Renal cortex interstitium (tissue), 11 donors: Measurements from ENCODE around the gene RPLP2. TPM values are rescaled to one million over a fixed set of nuclear protein-coding genes. Genes with fewer than 3 reads are reported as not detected.
A peak's percentile ranks its signal among the peaks of the same experiment; 100 is the strongest.

Experiments used
- DNase-seq, 11 donors: peaks; one replicate each; pipeline ENCODE4 v3.0.0-alpha.2; 2013; ENCODE audit warnings: low read depth in 9 of 11, low spot score in 4 of 11; ENCODE audit errors: extremely low read depth in 1 of 11
- polyA plus RNA-seq, 3 donors: library from polyadenylated mRNA; unstranded; fragments of 120-200 nt; gene quantifications; one replicate each; pipeline ENCODE4 v1.2.1, GENCODE V29; 2013; ENCODE audit not compliant: insufficient read length in 3 of 3

Gene RPLP2
- polyA plus RNA-seq, 3 donors, result 848 to 1,190 (median 1,139) TPM

DNA sequence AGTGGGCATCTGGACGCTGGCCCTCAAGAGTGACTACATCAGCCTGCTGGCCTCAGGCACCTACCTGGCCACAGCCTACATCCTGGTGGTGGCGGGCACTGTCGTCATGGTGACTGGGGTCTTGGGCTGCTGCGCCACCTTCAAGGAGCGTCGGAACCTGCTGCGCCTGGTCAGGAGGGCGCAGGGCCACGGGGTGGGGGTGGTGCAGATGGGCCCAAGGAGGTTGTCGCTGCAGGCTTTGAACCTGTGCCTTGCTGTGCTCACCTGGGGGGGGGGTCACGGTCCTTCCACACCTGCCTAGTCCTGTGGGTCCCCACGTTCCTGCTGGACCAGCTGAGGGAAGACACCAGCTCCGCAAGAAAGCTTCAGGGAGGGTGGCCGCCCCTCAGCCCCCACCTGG is 26.5 kb downstream of the RPLP2 start:
- DNase-seq, result no peak

DNA sequence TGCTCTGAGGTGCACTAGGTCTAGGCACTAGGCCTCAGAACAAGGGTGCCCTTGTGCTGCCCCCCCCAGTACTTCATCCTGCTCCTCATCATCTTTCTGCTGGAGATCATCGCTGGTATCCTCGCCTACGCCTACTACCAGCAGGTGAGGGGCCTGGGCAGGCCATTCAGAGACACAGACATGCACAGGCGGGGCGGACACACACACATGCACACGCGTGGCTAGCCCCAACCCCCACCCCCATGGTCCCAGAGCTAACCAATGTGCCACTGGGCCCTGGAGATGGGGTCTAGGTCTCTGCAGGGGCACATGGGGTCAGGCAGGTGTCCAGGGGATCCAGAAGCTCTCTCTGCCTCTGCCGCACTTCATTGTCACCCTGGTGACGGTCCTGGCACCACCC is 26.9 kb downstream of the RPLP2 start:
- DNase-seq, result no peak

DNA sequence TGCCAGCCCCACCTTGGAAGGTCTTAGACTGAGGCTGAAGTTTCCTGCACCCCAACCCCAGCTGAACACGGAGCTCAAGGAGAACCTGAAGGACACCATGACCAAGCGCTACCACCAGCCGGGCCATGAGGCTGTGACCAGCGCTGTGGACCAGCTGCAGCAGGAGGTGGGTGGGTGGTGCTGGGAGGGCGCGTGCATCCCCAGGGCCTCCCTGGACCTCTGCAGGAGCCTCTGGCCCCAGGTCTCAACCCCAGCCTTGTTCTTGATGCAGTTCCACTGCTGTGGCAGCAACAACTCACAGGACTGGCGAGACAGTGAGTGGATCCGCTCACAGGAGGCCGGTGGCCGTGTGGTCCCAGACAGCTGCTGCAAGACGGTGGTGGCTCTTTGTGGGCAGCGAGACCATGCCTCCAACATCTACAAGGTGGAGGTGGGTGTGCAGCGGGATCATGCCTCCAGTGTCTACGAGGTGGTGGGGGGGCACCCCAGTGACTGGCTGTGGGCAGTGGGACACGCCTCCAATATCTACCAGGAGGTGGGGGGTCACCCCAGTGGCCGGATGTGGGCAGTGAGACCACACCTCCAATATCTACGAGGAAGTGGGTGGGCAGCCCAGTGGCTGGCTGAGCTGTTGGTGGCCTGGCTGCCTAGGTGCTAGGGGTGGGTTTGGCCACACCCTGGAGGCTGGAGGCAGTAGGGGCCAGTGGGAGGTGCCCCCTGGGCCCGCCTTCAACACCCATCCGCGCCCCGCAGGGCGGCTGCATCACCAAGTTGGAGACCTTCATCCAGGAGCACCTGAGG is 27.6 kb downstream of the RPLP2 start:
- DNase-seq, result no peak

DNA sequence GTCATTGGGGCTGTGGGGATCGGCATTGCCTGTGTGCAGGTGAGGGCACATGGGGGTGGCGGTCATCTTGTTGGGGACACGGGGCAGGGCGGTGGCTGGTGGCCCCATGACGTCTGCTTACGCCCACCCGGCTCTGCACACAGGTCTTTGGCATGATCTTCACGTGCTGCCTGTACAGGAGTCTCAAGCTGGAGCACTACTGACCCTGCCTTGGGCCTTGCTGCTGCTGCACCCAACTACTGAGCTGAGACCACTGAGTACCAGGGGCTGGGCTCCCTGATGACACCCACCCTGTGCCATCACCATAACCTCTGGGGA is 28.2 kb downstream of the RPLP2 start:
- DNase-seq, result no peak

DNA sequence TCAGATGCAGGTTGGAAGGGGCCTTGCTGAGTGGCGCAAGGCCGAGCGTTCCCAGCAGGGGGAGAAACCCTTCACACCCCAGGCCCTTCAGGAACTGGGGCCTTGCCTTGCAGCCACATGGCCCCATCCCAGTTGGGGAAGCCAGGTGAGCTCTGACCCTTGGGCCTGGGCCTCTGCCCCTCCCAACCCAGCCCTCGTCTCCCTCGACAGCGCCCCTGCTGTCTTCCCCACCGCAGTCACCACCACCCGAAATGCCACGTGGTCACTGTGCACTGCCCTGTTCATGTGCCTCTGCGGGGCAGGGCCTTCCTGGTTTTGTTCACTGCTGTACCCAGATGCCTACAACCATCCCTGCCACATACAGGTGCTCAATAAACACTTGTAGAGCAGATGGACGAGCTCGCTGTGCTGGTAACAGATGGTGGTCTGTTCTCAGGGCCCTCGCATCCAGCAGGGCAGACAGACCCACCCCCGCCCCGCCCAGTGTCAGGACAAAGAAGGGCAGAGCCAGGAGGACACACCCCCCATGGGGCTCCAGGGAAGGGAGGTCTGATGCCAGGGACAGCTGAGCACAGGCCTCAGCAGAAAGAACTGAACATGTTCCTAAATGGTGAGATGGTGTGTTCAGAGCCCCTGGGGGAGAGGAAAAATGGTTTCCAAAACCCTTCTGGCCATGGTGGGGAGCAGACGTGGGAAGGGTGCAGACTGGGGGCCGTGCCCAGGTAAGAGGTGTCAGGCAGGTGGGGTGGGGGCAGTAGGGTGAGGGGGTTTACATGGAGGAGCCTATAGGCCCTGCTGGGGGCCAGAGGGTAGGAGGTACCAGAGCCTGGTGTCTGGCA is 28.9 kb downstream of the RPLP2 start:
- no peak for DNase-seq

DNA sequence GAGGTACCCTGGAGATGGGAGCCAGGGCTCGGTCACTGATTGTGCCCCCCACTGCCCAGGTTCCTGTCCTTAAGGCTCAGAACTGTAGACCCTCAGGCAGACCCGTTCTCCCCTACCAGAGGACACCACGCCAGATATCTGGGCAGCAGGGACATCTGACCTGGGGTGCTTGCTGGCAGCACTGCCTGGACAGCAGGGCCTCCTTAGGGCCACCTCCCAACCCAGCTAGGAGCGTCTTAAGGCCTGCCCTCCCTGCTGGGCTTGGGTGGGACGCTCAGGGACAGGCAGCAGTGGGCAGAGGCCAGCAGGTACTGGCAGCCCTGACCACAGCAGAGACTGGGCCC is 29.5 kb downstream of the RPLP2 start:
- no peak for DNase-seq

DNA sequence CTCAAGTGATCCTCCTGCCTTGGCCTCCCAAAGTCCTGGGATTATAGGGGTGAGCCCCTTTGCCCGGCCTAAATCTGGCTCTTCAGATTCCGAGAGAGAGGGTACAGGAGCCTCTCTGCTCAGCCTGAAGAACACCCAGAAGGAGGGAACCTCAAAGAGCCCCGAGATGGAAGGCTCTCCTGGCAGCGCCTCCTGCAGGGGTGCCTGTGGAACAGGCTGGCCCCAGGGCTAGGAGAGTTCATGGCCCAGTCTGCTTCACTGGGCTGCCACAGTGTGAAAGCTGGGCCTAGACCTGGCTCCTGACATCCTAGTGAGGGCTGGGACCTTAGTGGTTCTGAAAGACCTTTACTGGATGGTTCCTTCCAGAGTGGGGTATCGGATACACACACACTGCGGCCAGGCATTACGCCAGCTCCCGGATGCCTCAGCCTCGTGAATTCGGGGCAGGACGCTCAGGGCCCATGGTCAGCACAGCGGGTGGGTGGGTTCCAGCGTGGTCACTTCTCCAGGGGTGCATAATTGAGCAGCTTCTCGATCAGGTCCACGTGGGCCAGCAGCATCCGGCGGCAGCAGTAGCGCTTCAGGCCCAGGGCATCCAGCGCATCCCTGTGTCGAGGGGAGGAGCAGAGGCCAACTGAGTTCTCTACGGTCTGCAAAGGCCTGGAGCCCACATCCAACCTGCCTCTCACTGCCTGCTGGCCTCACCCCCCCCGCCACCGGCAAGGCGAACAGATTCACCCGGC is 30.3 kb downstream of the RPLP2 start:
- no peak for DNase-seq

DNA sequence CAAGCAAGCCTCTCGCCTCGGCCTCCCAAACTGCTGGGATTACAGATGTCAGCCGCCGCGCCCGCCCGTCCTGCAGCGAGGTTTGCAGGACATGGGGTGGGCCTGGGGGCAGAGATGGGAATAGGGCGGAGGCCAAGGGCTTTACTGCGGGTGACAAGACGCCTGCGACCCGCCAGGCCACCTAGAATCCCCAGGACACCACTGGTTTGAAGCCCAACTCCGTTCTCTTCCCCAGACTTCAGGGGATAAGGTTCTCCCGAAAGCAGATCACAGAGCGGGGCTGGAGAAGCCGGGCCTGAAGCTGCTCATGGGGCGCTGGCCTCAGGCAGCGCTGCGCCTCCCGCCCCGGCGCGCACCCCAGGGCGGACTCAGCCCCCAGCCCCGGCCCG is 32.2 kb downstream of the RPLP2 start:
- DNase-seq, result no peak

DNA sequence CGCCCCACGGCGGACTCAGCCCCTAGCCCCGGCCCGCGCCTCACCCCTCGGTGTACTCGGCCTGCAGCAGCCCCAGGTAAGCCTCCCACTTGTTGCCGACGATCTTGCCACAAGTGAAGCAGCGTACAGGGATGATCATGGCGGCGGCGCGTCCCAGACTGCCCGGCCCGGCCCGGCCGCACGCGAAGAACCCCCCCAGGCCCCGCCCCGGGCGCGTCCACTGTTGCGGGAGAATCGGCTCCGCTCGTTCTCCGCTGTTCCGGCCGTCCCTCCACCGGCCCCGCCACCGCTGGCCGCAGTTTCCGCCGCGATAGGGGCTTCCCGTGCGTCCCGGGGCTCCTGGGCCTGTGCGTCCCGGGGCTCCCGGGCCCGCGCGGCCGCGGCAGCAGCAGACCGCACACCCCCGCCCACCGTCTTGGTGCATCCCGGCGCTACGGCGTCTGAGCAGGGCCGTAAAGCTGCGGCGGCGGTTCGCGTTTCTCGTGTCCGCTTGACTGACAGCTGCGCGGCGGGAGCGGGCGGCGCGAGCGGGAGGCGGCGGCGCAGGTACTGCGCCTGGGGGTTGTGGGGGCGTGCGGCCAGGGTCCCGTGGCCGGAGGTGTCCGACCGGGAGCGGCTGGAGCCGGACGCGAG is 32.7 kb downstream of the RPLP2 start, which contains the start of the genes POLR2L and TSPAN4:
TSS of gene POLR2L (minus strand) at position 160 of the 633 bp plus-strand sequence. CDS start at position 139, 21 bp downstream.
TSS of gene TSPAN4 (plus strand) at position 483 of the 633 bp plus-strand sequence. CDS start 7,453 bp downstream, outside the sequence.
- DNase-seq, result peak in 7 of 11 donors; percentile 77 to 89 (median 80)

DNA sequence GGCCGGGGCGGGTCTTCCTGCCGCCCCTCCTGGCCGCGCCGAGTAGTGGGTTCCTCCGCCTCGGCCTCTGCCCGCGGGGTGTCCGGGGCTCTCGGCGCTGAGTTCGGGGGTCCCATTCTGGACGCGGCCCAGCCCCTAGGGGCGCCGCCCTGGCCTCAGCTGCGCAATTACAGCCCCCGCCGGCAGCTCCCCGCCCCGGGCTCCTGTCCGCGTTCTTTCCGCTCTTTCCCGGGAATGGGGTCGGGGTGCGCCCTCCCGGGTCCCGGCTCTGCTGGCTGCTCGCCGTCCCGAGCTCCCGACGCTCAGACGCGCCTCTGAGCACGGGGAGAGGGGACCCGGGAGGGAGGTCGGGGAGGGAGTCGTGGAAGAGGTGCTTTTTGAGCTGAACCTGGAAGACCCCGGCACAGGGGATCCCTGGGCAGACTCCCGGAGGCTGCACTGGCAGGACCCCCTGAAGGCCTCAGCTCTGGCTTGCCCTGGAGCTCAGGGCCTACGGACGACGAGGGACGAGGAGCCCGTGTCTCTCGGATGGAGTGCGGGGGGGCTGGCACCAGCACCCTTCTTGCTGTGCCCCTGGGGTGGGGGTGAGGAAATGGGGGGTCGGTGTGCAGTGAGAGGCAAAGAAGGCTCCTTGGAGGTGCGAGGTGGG is 33.4 kb downstream of the RPLP2 start:
- no peak for DNase-seq

DNA sequence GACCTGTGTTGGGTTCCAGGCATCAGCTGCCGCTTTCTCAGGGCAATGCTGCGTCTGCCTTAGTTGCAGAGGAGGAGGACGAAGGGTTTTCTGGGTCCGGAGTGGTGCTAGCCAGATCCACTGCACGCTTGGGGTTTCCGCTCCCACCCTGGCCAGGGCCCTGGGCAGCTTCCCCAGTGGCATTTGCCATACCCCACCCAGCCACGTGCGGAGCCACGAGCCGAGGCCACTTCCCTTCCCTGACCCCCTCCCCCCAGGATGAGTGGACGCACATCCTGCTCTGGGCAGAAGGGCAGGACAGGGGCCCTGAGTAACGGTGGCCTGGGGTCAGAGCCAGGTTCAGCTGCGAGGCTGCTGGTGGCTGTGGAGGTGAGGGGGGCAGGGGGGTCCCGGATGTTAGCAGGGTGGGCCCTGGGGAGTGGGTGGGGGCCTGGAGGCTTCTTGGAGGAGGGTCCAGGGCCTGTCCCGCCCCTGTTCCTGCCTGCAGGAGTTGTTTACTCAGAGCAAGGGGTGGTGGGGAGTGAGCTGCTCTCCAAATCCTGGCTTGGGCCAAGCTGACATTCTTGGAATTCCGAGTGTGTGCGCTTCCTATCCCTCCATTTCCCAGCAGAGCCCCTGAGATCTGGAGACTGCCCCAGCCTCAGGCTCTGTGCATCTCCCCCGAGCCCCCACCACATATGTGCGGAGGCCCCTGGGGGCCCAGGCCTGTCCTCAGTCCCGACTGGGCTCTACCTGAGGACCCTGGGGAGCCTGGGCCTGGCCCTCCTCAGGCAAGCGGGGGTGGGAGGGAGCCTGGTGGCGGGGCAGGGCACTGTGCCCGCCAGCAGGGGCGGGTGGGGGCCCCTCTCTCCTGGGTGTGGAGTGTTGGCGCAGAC is 34.3 kb downstream of the RPLP2 start:
- peak in 3 of 11 donors; percentile 69 to 85 (median 79) for DNase-seq

DNA sequence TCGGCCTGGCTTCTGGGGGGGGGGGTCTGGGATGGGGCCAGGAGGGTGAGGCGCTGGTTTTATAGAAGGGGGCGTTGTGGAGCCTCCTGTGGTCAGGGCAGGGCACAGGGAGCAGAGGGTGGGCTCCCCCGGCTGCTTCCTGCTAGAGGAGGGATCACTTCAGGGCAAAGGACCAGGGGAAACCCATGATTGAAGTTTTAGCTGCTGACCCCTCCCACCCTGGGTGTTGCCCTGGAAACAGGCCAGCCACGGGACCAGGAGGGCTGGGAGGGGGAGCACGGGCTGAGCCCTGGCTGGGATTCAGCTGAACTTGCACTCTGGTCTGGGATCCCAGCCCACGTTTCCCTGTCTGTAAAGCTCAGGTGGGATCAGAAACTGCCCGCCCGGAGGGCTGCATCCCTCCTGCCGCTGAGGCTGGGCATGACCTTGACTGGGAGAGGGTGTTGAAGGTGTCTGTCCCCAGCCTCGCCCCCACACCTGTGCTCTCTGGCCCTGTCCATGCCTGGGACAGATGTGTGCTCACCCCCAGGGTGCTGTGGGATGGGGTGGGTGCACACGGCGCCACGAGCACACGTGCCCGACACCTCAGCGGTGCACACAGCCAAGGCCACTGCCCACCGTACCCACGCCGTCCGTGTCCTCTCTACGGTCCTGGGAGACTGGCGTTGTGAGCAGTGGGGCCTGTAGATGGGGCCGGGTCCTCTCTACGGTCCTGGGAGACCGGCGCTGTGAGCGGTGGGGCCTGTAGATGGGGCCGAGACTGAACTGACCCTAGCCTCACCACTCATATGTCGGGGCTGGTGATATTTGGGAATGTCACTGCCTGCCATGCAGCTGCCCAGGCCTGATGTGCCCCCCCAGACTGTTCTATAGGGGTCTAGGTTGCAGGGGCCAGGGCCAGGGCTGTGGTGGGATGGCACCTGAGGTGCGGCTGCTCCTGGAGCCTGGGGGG is 35.2 kb downstream of the RPLP2 start:
- peak in 6 of 11 donors; percentile 77 to 89 (median 82) for DNase-seq

DNA sequence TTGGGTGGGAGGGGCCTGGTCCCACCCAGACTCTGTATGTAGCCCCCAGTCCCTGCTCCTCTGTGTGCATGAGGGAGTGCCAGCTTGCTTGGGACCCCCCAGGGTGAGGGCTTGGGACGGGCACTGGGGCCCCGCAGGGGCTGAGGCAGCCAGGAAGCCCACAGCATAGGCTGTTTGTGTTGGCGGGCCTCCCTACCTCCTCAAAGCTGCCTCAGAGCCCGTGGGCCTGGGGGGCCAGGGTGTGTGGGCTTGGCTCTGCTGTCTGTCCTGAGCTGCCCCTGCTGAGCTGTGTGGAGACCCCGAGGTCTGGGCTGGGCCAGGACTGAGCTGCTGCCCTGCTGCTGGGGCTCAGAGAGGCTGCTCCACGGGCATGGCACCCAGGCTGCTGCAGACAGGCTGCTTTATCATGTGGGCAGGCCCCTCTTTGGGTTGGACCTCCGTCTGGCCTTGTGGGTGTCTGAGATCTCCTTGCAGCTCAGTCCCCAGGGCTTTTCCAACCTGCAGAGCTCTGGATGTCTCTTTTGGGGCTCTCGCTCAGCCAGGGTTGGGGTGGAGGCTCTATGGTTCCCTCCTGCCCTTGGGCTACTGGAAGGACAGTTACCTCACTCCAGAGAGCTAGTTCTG is 36.2 kb downstream of the RPLP2 start:
- no peak for DNase-seq

DNA sequence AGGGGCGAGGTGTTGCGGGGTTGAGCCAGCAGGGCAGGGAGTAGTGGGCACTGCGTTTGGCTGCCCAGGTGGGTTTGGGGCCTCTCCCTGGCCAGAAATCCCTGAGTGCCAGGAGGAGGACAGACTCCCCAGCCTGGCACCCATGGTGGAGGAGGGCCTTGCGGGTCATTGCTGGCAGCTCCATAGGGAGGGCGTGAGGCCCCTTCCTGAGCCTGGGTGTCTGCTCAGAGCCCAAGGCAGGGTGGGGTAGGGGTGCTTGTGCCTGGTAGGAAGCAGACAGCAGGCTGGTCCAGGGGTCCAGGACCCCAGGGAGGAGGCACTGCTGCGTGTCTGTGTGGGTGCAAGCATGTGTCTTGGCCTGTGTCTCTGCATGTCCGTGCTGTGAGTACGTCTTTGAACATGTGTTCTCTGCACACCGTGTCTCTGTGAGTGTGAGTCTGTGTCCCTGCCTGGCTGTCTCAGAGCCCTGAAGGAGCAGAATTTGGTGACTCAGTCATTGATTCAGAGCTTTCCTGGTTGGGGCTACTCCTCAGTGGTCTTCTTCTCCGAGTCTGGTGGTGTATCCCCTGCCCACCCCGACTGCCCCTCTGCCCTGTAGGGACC is 36.8 kb downstream of the RPLP2 start:
- DNase-seq, result no peak

DNA sequence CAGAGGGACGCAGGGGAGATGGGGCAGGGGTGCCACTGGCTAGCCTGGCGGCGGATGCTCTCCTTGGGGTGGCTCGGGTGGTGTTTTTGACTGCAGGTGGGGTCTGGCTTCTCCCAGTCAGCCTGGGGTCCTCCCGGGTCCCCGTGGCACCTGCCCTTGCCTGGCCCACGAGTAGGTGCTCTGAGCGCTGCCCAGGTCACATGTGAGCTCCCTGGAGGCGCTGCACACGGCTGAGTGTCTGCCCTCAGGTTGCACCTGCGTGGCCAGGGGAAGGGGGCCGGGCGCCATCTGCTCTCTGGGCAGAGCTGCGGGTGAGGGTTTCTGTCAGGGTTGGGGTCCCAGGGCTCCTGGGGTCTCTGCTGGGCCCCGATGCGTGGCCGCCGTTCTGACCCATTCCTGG is 38.1 kb downstream of the RPLP2 start:
- no peak for DNase-seq

DNA sequence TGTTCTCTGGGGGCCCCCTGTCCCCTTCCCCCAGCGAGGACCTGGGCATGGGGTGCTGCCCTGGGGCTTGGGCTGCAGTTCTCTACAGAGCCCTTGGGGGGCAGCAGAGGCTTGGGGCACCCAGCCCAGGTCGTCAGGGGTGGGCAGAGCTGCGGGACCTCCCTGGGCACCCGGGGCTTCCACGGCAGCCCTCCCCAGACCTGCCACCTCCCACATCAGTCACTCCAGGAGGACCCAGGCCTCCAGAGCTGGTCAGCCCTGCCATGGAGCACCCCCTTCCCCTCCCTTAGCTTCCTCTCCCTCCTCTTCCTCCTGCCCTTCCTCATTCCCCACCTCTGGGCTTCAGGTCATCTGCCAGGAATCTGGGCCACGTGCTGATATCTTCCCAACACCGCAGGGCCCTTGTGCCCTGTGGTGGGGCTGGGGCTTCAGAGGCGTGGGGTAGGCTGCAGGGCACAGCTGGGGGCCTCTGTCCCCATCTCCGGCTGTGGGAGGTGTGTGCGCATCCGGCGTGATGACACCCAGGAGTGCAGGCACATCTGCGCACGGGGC is 38.7 kb downstream of the RPLP2 start:
- DNase-seq, result no peak
